Smooth muscle cell (in vitro differentiated cells): ENCODE measurements around the gene SLCO2A1. TPM values are rescaled to one million over a fixed set of nuclear protein-coding genes. Genes with fewer than 3 reads are reported as not detected.

Source experiments
- DNase-seq: peaks from one replicate; lab custom pipeline; 2025; ENCODE audit not compliant: unreplicated experiment; lab: John Stamatoyannopoulos, UW
- H2AFZ ChIP-seq: fragments of 200-600 bp; sonication (generic); 2 replicates; pipeline ENCODE4 v1.6.0; 2016; ENCODE audit warnings: antibody characterized with exemption, low read depth, mild to moderate bottlenecking
- H3F3A ChIP-seq: fragments of 200-600 bp; sonication (generic); 2 replicates; pipeline ENCODE4 v1.6.0; 2017; ENCODE audit warnings: antibody characterized with exemption, low read depth
- H3K27ac ChIP-seq: fragments of 200-600 bp; sonication (generic); 2 replicates; pipeline ENCODE4 v1.5.1; 2016; ENCODE audit warnings: low read depth, mild to moderate bottlenecking
- H3K27me3 ChIP-seq: fragments of 200-600 bp; sonication (generic); 2 replicates; pipeline ENCODE4 v1.6.1; 2016; ENCODE audit warnings: low read depth, mild to moderate bottlenecking
- H3K36me3 ChIP-seq: fragments of 200-600 bp; sonication (generic); 2 replicates; pipeline ENCODE4 v1.5.1; 2016; ENCODE audit warnings: low read depth
- H3K4me1 ChIP-seq: fragments of 200-600 bp; sonication (generic); 2 replicates; pipeline ENCODE4 v1.5.1; 2016; ENCODE audit warnings: low read depth
- H3K4me2 ChIP-seq: fragments of 200-600 bp; sonication (generic); 2 replicates; pipeline ENCODE4 v1.6.0; 2016; ENCODE audit warnings: mild to moderate bottlenecking
- H3K4me3 ChIP-seq: fragments of 200-600 bp; sonication (generic); 2 replicates; pipeline ENCODE4 v1.5.1; 2016; ENCODE audit warnings: mild to moderate bottlenecking
- H3K79me2 ChIP-seq: fragments of 200-600 bp; sonication (generic); 2 replicates; pipeline ENCODE4 v1.6.0; 2016; ENCODE audit warnings: low read depth, mild to moderate bottlenecking
- H3K9ac ChIP-seq: fragments of 200-600 bp; sonication (generic); 2 replicates; pipeline ENCODE4 v1.6.0; 2016; ENCODE audit warnings: low read depth
- H3K9me3 ChIP-seq: fragments of 200-600 bp; sonication (generic); replicated peaks from 2 replicates; pipeline ENCODE4 v1.5.1; 2016; ENCODE audit warnings: low read depth
- H4K20me1 ChIP-seq: fragments of 200-600 bp; sonication (generic); 2 replicates; pipeline ENCODE4 v1.6.0; 2016; ENCODE audit warnings: low read depth
- WGBS: methylation state at CpG from one replicate; pipeline ENCODE4 v1.1.7; 2016; ENCODE audit warnings: low lambda C conversion rate; 5-methylcytosine and 5-hydroxymethylcytosine counted together
- polyA plus RNA-seq: library from polyadenylated mRNA; unstranded; fragments of >200 nt; fragmentation: Nextera tagmentation; extraction: Ambion mirVana; gene quantifications from 2 replicates; pipeline ENCODE4 v1.2.1, GENCODE V29; 2016
- total RNA-seq: library from RNA; depleted of rRNA; stranded (reverse); fragments of >200 nt; gene quantifications from 2 replicates; pipeline ENCODE4 v1.2.3, GENCODE V29; 2014
- TF ChIP-seq, protein P1 (sequence below): fragments of 200-600 bp; sonication (generic); IDR thresholded peaks from 2 replicates; pipeline ENCODE4 v1.5.1; 2017; ENCODE audit warnings: borderline replicate concordance, mild to moderate bottlenecking, antibody characterized with exemption; ENCODE audit not compliant: insufficient read depth, poor library complexity, severe bottlenecking

The SLCO2A1 gene
- total and polyA plus RNA-seq, 2 experiments from 2014 or later: 7.7 to 14.2 TPM

DNA sequence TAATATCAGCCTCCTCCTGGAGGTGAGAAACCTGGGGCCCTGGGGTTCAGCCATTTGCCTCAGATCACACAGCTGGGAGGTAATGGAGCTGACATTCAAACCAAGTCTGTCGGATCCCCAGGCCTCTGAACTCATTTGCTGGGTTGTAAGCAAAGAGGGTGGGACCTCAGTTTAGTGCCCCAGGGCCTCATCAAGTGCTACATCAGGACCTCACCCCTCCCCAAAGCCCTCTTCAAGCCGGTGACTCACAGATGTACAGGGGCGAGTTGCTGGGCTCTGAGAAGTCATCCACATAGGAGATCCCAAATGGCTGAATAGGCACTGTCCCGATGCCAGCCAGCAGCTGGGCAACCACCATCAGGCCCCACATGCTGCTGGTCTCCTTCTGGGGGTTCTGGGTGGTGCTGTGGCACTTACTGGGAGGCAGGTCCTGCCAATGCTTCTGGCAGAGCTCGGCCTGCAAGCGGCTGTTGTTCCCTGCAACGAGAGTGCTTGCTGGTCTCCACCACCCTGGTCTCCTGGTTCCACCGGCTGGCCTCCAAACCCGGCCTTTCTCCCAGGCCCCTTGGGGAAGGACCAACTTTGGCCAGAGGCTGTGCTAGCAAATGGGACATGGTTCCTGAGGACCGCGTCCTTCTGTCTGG is 74.9 kb downstream of the SLCO2A1 start:
- no peaks in the 10 kb centered on the region for H3F3A ChIP-seq
- no peak overlapping the region for H2AFZ ChIP-seq
- DNase-seq: no peak
- H3K79me2 ChIP-seq: no peaks in the 10 kb centered on the region
- H3K27ac ChIP-seq: no peak overlapping the region
- H3K4me1 ChIP-seq: no peaks in the 10 kb centered on the region
- TF ChIP-seq, protein P1, sequence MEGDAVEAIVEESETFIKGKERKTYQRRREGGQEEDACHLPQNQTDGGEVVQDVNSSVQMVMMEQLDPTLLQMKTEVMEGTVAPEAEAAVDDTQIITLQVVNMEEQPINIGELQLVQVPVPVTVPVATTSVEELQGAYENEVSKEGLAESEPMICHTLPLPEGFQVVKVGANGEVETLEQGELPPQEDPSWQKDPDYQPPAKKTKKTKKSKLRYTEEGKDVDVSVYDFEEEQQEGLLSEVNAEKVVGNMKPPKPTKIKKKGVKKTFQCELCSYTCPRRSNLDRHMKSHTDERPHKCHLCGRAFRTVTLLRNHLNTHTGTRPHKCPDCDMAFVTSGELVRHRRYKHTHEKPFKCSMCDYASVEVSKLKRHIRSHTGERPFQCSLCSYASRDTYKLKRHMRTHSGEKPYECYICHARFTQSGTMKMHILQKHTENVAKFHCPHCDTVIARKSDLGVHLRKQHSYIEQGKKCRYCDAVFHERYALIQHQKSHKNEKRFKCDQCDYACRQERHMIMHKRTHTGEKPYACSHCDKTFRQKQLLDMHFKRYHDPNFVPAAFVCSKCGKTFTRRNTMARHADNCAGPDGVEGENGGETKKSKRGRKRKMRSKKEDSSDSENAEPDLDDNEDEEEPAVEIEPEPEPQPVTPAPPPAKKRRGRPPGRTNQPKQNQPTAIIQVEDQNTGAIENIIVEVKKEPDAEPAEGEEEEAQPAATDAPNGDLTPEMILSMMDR: no peak
- WGBS: 91% methylated on average over 11 of the region's 11 CpGs
- no peaks in the 10 kb centered on the region for H3K9me3 ChIP-seq
- H4K20me1 ChIP-seq: no peaks in the 10 kb centered on the region
- no peaks in the 10 kb centered on the region for H3K36me3 ChIP-seq
- no peak overlapping the region for H3K4me2 ChIP-seq
- H3K27me3 ChIP-seq: no peaks in the 10 kb centered on the region
- no peak overlapping the region for H3K4me3 ChIP-seq
- no peak overlapping the region for H3K9ac ChIP-seq

DNA sequence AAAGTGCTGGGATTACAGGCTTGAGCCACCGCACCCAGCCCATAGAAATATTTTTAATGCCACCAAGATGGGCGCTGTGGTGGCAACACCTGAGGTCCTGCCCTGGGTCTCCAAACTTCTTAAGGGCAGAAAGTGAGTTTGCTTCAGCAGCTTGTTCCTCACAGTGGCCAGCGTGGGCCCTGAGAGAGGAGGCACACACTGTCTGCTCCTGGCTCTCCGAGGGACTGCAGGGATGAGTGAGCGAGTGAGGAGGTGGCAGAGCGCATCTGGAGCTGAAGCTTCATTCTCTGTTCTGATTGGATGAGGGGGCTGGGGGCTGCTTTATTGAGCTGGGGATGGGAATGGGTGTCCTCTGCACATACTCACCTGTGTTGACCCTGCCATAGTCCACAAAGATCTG is 76.4 kb downstream of the SLCO2A1 start:
- Histone ChIP-seq H2AFZ (no peak overlapping the region), H3K27me3 (no peaks in the 10 kb centered on the region), H3K4me2 (no peak overlapping the region), H3K27ac (no peak overlapping the region), H3K9me3 (no peaks in the 10 kb centered on the region), H3K36me3 (no peaks in the 10 kb centered on the region), H3K4me1 (no peaks in the 10 kb centered on the region), H3K4me3 (no peak overlapping the region), H3F3A (no peaks in the 10 kb centered on the region), H3K79me2 (no peaks in the 10 kb centered on the region), H3K9ac (no peak overlapping the region), H4K20me1 (no peaks in the 10 kb centered on the region)
- no peak for DNase-seq
- WGBS: 95% methylated on average over 6 of the region's 6 CpGs
- TF ChIP-seq, protein P1: no peak

DNA sequence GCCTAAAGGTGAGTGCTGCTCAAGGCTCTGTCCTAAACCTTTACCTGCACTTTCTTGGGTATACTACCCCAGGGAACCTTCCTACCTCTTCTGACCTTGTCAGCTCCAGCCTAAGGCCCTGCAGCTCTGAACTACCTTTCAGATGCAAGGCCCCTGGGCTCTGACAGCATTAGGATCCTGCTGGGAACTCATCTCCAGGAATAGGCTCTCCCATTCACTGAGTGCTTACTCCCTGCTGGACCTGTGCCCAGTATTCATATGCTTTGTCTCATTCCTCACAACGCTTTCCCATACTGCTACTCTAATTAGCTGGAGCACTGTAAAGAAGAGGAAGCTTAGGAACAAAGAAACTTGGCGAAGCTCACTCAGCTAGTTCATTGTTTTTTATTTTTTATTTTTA is 80.3 kb downstream of the SLCO2A1 start:
- no peak overlapping the region for H3K9ac ChIP-seq
- no peak overlapping the region for H3K27ac ChIP-seq
- no peaks in the 10 kb centered on the region for H3K9me3 ChIP-seq
- H3K79me2 ChIP-seq: no peaks in the 10 kb centered on the region
- no peaks in the 10 kb centered on the region for H4K20me1 ChIP-seq
- H2AFZ ChIP-seq: no peak overlapping the region
- TF ChIP-seq, protein P1: no peak
- no peak overlapping the region for H3K4me2 ChIP-seq
- H3K4me3 ChIP-seq: no peak overlapping the region
- no peaks in the 10 kb centered on the region for H3F3A ChIP-seq
- H3K27me3 ChIP-seq: no peaks in the 10 kb centered on the region
- no peaks in the 10 kb centered on the region for H3K4me1 ChIP-seq
- H3K36me3 ChIP-seq: no peaks in the 10 kb centered on the region
- 91% methylated on average over 2 of the region's 2 CpGs for WGBS
- no peak for DNase-seq

DNA sequence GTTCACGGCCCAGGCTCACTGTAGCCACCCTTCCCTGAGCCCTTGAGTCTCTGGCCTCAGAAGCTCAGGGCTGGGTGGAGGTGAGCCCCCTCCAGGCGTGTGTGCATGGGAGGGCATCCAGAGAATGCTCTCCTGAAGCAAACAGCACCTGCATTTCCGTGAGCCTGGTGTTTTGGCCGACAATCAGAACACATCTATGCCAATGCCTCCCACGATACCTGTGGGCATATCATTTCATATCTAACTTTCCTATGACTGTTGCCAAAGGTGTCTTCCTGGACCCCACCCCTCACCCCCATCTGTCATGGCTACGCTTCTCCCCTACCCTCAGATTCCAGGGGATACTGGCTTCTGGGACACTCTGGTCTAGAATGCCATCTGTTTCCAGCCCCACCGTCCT is 80.7 kb downstream of the SLCO2A1 start:
- Histone ChIP-seq H3K4me2 (no peak overlapping the region), H3F3A (peaks cover 2% of the 10 kb centered on the region), H3K27ac (no peak overlapping the region), H3K36me3 (no peaks in the 10 kb centered on the region), H3K9ac (no peak overlapping the region), H3K9me3 (no peaks in the 10 kb centered on the region), H3K4me3 (no peak overlapping the region), H3K27me3 (no peaks in the 10 kb centered on the region), H4K20me1 (no peaks in the 10 kb centered on the region), H3K79me2 (no peaks in the 10 kb centered on the region), H3K4me1 (no peaks in the 10 kb centered on the region), H2AFZ (no peak overlapping the region)
- TF ChIP-seq, protein P1: no peak
- no peak for DNase-seq
- WGBS: 86% methylated on average over 7 of the region's 7 CpGs
